Measurements from ENCODE around the gene HADHB. TPM values are rescaled to one million over a fixed set of nuclear protein-coding genes. Genes with fewer than 3 reads are reported as not detected.

Gene HADHB
- total and polyA plus RNA-seq, 10 of the 15 experiments (the other 5 are each of a cell fraction or from before 2014, with no cell fraction given) = 53.7 to 145 (median 85.5) TPM

DNA sequence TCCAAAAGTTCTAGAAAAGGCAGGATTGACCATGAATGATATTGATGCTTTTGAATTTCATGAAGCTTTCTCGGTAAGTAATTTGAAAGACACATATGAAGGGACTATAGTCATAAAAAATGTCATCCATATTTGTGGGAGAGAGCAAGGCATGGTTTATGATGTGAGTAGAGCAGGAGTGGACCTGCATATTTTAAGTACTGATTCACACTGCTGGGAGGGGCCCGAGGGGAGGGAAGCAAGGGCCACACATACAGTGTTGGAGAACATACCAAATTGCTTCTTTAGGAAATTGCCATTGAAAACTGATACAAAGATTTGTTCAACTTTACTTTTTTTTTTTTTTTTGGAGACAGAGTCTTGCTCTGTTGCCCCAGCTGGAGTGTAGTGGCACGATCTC lies 39.4 kb downstream of the HADHB start:
- Histone ChIP-seq H3K9ac (ENCODE audit: control insufficient read depth, insufficient read depth, low read length) (no peak overlapping the region), H3K4me1 (ENCODE audit: control insufficient read depth, insufficient read depth, low read length) (no peaks in the 10 kb centered on the region), H3K27ac (ENCODE audit: control insufficient read depth, insufficient read depth) (no peak overlapping the region), H3K27me3 (replicated peaks in 1 of 2; ENCODE audit: control insufficient read depth in 2 of 2, insufficient read depth in 2 of 2, low read length in 1 of 2) (no peaks in the 10 kb centered on the region), H3K79me2 (ENCODE audit: control insufficient read depth, insufficient read depth, low read length) (no peaks in the 10 kb centered on the region), H3K4me3 (no peak overlapping the region), H3K9me3 (replicated peaks; ENCODE audit: control insufficient read depth, insufficient read depth, low read length) (no peaks in the 10 kb centered on the region), H4K20me1 (ENCODE audit: control insufficient read depth, insufficient read depth) (no peaks in the 10 kb centered on the region), H3K4me2 (ENCODE audit: control insufficient read depth, insufficient read depth) (no peak overlapping the region), H2AFZ (ENCODE audit: control insufficient read depth, low read depth, low read length) (no peak overlapping the region), H3K36me3 (ENCODE audit: control insufficient read depth in 2 of 2, insufficient read depth in 2 of 2, low read length in 1 of 2) (peaks cover 3 to 30% of the 10 kb centered on the region in 2 experiments)
- SMC1A ChIA-PET (ENCODE audit: uncharacterized antibody, unreplicated experiment) = interaction anchor here (0.7 to 0.9 kb wide), 3 partner anchors 12 to 336 kb away, joined by 3 read pairs; no protein-coding TSS in a partner anchor
- no TSS peak for BruUV-seq (replicated peaks)
- DNase-seq (ENCODE audit: low read depth, low spot score) (no peak), FAIRE-seq (no peak), ATAC-seq (no peak)
- WGBS (ENCODE audit: insufficient coverage, insufficient replicate concordance, low lambda C conversion rate, missing lambda C conversion rate) = 93% methylated on average over 2 of the region's 3 CpGs
- TF ChIP-seq, protein P1, sequence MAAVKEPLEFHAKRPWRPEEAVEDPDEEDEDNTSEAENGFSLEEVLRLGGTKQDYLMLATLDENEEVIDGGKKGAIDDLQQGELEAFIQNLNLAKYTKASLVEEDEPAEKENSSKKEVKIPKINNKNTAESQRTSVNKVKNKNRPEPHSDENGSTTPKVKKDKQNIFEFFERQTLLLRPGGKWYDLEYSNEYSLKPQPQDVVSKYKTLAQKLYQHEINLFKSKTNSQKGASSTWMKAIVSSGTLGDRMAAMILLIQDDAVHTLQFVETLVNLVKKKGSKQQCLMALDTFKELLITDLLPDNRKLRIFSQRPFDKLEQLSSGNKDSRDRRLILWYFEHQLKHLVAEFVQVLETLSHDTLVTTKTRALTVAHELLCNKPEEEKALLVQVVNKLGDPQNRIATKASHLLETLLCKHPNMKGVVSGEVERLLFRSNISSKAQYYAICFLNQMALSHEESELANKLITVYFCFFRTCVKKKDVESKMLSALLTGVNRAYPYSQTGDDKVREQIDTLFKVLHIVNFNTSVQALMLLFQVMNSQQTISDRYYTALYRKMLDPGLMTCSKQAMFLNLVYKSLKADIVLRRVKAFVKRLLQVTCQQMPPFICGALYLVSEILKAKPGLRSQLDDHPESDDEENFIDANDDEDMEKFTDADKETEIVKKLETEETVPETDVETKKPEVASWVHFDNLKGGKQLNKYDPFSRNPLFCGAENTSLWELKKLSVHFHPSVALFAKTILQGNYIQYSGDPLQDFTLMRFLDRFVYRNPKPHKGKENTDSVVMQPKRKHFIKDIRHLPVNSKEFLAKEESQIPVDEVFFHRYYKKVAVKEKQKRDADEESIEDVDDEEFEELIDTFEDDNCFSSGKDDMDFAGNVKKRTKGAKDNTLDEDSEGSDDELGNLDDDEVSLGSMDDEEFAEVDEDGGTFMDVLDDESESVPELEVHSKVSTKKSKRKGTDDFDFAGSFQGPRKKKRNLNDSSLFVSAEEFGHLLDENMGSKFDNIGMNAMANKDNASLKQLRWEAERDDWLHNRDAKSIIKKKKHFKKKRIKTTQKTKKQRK (IDR thresholded peaks at IDR 0.05; ENCODE audit: low read depth, low read length) = no peak
- TF ChIP-seq TBL1XR1 (IDR thresholded peaks at IDR 0.05; ENCODE audit: low read depth, low read length) (no peak), POLR2AphosphoS5 (IDR thresholded peaks at IDR 0.05; ENCODE audit: low read length) (no peak), SP1 (IDR thresholded peaks at IDR 0.05; ENCODE audit: low read depth, low read length) (no peak), SUPT20H (IDR thresholded peaks at IDR 0.05; ENCODE audit: borderline replicate concordance, control insufficient read depth, low read depth, low read length) (no peak), FOXM1 (IDR thresholded peaks at IDR 0.05; ENCODE audit: low read depth, low read length) (no peak), ETV6 (conservative IDR thresholded peaks at IDR 0.05 in 1 of 2, IDR thresholded peaks at IDR 0.05 in 1 of 2; ENCODE audit: borderline replicate concordance in 1 of 2, low read depth in 1 of 2) (no peak)
- in situ Hi-C loops (cut with MboI) (no loop called here), intact Hi-C loops (cut with micrococcal nuclease; ENCODE audit: unreplicated experiment) (no loop called here)
- POLR2A ChIA-PET = interaction anchor here (0.6 kb wide), 1 partner anchor 193 kb away, joined by 3 read pairs; no protein-coding TSS in a partner anchor
- CTCF ChIA-PET = interaction anchor here (1.3 kb wide), 1 partner anchor 9 kb away, joined by 3 read pairs; no protein-coding TSS in a partner anchor
- RAD21 ChIA-PET (ENCODE audit: unreplicated experiment) = interaction anchor here (0.6 kb wide), 1 partner anchor 1350 kb away, joined by 3 read pairs; no protein-coding TSS in a partner anchor
